ENCODE measurements around the gene QPCTL. TPM values are rescaled to one million over a fixed set of nuclear protein-coding genes. Genes with fewer than 3 reads are reported as not detected.

The QPCTL gene
- total and polyA plus RNA-seq, 2 donors (not counting 1 experiment from before 2014, with no cell fraction given), result 9.4 to 50.9 TPM

DNA sequence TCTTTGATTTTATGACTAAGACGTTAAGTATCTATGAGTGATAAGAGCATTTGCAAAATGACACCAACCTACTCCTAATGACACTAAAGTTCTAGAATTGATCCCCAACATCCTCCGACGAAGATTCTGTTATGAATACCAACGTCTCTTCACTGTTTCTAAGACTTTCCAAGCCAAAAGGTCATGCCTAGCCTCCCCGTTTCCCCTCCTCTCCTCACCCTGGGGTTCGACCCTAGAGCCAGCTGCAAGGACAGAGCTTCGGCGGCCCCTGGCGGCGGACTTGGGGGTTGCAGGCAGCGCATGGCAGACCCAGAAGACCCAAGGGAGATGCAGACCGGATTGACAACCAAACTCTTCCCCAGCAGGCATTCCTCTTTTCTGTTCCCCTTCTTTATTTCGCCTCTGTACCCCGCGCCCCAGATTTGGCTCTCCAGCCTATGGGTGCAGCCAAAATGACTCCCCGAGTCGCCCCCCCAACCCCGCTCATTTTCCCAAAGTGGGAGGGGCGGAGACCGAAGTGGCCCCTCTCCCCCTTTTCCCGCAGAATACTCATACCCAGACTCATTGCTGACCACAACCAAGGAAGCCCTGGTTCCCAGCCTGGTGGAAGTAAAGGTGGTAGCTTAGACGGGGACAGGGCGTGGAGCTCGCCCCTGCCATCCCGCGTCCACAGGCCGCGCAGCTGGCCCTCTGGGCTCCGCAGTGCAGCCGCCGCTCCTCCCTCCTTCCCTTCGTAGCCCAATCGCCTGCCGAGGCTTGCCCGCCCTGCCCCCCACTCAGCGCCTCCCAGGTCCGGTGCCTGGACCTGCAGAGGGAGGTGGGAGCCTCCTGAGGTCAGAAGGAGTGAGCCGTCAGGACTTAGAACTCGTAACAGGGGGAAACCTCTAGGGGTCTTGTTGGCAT lies 49.2 kb upstream of the QPCTL start:
- peak overlapping the region; percentile 33 for H3K9ac ChIP-seq (ENCODE audit: low read length)
- H3K4me3 Mint-ChIP-seq, result peak overlapping the region; percentile 85

More for the DNA sequence above, 49.2 kb upstream of the QPCTL start:
- WGBS (ENCODE audit: insufficient coverage), result 9% methylated on average over 35 of the region's 39 CpGs
- Histone ChIP-seq H3K4me2 (replicated peaks; ENCODE audit: low read depth, low read length, poor library complexity, severe bottlenecking) (peak overlapping the region; percentile 98), H4K20me1 (ENCODE audit: control insufficient read depth, insufficient read depth, low read length, poor library complexity, severe bottlenecking) (no peaks in the 10 kb centered on the region), H3K4me1 (ENCODE audit: control insufficient read depth in 2 of 2, insufficient read depth in 2 of 2, low read length in 2 of 2) (peaks cover 39 to 65% of the 10 kb centered on the region in 2 donors), H3K79me2 (ENCODE audit: control insufficient read depth, insufficient read depth, low read length) (peaks cover 11% of the 10 kb centered on the region), H3K27me3 (replicated peaks in 1 of 4; ENCODE audit: control extremely low read depth in 1 of 4, control insufficient read depth in 3 of 4, insufficient read depth in 4 of 4, low read length in 3 of 4) (peaks cover 0 to 13% (median 5%) of the 10 kb centered on the region in 4 experiments), H3K27ac (ENCODE audit: low read length in 2 of 2) (peak overlapping the region; percentile 86 to 93), H2AFZ (ENCODE audit: insufficient read depth, low read depth, low read length, poor library complexity, severe bottlenecking) (no peak overlapping the region), H3K4me3 (ENCODE audit: control extremely low read depth in 1 of 5, extremely low read depth in 1 of 5, insufficient read depth in 1 of 5, low read depth in 2 of 5, low read length in 4 of 5) (peak overlapping the region in 3 of 5 experiments; percentile 55 to 81 (median 62)), H3K36me3 (replicated peaks in 1 of 2; ENCODE audit: control extremely low read depth in 1 of 2, control insufficient read depth in 1 of 2, extremely low read depth in 1 of 2, insufficient read depth in 2 of 2, low read length in 1 of 2) (no peaks in the 10 kb centered on the region), H3K9me3 (ENCODE audit: control extremely low read depth in 1 of 3, control insufficient read depth in 2 of 3, insufficient read depth in 1 of 3, low read length in 2 of 3) (peaks cover 0 to 3% (median 0%) of the 10 kb centered on the region in 3 donors)
- POLR2A ChIA-PET, result interaction anchor here (0.5 to 1.5 kb wide), 7 partner anchors 59 to 243 kb away, joined by 3 to 4 read pairs (median 3); partner anchors contain the start of genes FOSB and SIX5
- peaks cover 6% of the 10 kb centered on the region for H3K27me3 Mint-ChIP-seq
- H3K9me3 Mint-ChIP-seq (ENCODE audit: insufficient read depth), result peaks cover 3% of the 10 kb centered on the region
- intact Hi-C loops (cut with micrococcal nuclease), result loop anchor here (1.0 to 5.0 kb wide), 7 partner anchors 36 to 216 kb away; partner anchors contain the start of gene QPCTL
- DNase-seq, result peak; percentile 95
- peaks cover 50% of the 10 kb centered on the region for H3K4me1 Mint-ChIP-seq
- peak; percentile 46 for ATAC-seq (ENCODE audit: low read depth)
- CTCF ChIA-PET, result interaction anchor here (0.6 to 5.9 kb wide), 27 partner anchors 10 to 241 kb away, joined by 3 to 60 read pairs (median 5); partner anchors contain the start of genes PPM1N, QPCTL, SIX5 and SNRPD2
- TF ChIP-seq, protein P1, sequence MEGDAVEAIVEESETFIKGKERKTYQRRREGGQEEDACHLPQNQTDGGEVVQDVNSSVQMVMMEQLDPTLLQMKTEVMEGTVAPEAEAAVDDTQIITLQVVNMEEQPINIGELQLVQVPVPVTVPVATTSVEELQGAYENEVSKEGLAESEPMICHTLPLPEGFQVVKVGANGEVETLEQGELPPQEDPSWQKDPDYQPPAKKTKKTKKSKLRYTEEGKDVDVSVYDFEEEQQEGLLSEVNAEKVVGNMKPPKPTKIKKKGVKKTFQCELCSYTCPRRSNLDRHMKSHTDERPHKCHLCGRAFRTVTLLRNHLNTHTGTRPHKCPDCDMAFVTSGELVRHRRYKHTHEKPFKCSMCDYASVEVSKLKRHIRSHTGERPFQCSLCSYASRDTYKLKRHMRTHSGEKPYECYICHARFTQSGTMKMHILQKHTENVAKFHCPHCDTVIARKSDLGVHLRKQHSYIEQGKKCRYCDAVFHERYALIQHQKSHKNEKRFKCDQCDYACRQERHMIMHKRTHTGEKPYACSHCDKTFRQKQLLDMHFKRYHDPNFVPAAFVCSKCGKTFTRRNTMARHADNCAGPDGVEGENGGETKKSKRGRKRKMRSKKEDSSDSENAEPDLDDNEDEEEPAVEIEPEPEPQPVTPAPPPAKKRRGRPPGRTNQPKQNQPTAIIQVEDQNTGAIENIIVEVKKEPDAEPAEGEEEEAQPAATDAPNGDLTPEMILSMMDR (IDR thresholded peaks at IDR 0.05), result peak; percentile 96
- no peak for TF ChIP-seq EZH2 (IDR thresholded peaks at IDR 0.05; ENCODE audit: borderline replicate concordance, insufficient read depth, low read depth, low read length, poor library complexity, severe bottlenecking)
- peak overlapping the region; percentile 92 for H3K27ac Mint-ChIP-seq

Measured in B cell (primary cell).